ENCODE measurements around the gene TTBK2. TPM values are rescaled to one million over a fixed set of nuclear protein-coding genes. Genes with fewer than 3 reads are reported as not detected.

Gene TTBK2
- total RNA-seq, 1 experiment from 2014 or later: 10.6 TPM

DNA sequence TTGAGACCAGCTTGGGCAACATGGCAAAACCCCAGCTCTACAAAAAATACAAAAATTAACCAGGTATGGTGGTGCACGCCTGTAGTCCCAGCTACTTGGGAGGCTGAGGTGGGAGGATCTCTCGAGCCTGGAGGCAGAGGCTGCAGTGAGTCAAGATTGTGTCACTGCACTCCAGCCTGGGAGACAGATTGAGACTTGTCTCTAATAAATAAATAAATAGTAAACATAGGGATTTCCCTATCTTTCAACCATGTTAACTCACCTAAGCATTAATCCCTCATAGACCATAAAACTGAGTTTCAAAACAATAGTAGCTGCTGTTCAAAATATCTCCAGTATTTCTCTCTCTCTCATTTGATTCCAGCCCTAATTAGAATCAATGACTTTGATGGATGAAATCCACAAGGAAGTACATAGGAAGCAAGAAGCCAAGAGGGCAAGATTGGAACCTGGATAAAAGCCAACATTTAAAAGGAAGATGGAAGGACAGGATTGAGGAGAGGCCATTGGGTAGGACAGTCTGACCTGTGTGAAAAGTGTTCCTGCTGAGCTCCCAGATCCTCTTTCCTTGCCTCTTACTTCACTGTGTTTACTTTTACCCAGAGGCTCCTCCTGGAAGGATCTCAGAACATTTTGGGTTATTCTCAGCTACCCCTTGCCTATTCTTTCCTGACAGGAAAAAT is 12.4 kb upstream of the TTBK2 start:
- H4K20me1 ChIP-seq (ENCODE audit: insufficient read depth): no peaks in the 10 kb centered on the region
- no peak for DNase-seq (ENCODE audit: low read depth, low spot score)
- no peak overlapping the region for H3K27ac ChIP-seq (ENCODE audit: low read depth, low read length)
- H3K4me3 ChIP-seq (replicated peaks in 1 of 2; ENCODE audit: low read depth in 1 of 2, low read length in 2 of 2): no peak overlapping the region
- ATAC-seq: no peak
- BruUV-seq (replicated peaks): no TSS peak
- no peaks in the 10 kb centered on the region for H3K27me3 ChIP-seq (ENCODE audit: insufficient read depth, low read length)
- TF ChIP-seq POLR2AphosphoS5 (IDR thresholded peaks at IDR 0.05; ENCODE audit: low read depth, low read length) (no peak), EZH2 (IDR thresholded peaks at IDR 0.05) (no peak), ELF1 (IDR thresholded peaks at IDR 0.05; ENCODE audit: borderline replicate concordance, low read depth) (no peak), SIN3A (IDR thresholded peaks at IDR 0.05; ENCODE audit: low read depth) (no peak), FOSL1 (IDR thresholded peaks at IDR 0.05; ENCODE audit: low read depth) (no peak), JUND (IDR thresholded peaks at IDR 0.05) (no peak), YY1 (IDR thresholded peaks at IDR 0.05; ENCODE audit: extremely low read depth, insufficient replicate concordance, low read depth, low read length) (no peak), EZH2phosphoT487 (IDR thresholded peaks at IDR 0.05; ENCODE audit: borderline replicate concordance) (no peak), TCF7L2 (IDR thresholded peaks at IDR 0.05; ENCODE audit: borderline replicate concordance, extremely low read depth, insufficient read depth, insufficient read length) (no peak), SP1 (IDR thresholded peaks at IDR 0.05; ENCODE audit: low read depth) (no peak), ZFX (IDR thresholded peaks at IDR 0.05) (no peak)
- TF ChIP-seq, protein P1, sequence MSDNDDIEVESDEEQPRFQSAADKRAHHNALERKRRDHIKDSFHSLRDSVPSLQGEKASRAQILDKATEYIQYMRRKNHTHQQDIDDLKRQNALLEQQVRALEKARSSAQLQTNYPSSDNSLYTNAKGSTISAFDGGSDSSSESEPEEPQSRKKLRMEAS (IDR thresholded peaks at IDR 0.05): no peak
- TF ChIP-seq, protein P2, sequence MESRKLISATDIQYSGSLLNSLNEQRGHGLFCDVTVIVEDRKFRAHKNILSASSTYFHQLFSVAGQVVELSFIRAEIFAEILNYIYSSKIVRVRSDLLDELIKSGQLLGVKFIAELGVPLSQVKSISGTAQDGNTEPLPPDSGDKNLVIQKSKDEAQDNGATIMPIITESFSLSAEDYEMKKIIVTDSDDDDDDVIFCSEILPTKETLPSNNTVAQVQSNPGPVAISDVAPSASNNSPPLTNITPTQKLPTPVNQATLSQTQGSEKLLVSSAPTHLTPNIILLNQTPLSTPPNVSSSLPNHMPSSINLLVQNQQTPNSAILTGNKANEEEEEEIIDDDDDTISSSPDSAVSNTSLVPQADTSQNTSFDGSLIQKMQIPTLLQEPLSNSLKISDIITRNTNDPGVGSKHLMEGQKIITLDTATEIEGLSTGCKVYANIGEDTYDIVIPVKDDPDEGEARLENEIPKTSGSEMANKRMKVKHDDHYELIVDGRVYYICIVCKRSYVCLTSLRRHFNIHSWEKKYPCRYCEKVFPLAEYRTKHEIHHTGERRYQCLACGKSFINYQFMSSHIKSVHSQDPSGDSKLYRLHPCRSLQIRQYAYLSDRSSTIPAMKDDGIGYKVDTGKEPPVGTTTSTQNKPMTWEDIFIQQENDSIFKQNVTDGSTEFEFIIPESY (IDR thresholded peaks at IDR 0.05; ENCODE audit: extremely low read depth, insufficient replicate concordance, low read length): no peak
- no peaks in the 10 kb centered on the region for H3K9me2 ChIP-seq (ENCODE audit: insufficient read depth)
- no peak overlapping the region for H3K4me2 ChIP-seq (ENCODE audit: low read length)
- CTCF ChIA-PET: no interaction called here
- H3K36me3 ChIP-seq (ENCODE audit: control insufficient read depth in 1 of 2, insufficient read depth in 2 of 2, low read length in 2 of 2): no peaks in the 10 kb centered on the region
- POLR2A ChIA-PET: interaction anchor here (0.8 kb wide), 1 partner anchor 15 kb away, joined by 3 read pairs; no protein-coding TSS in a partner anchor
- H2AFZ ChIP-seq (ENCODE audit: low read depth, low read length, poor library complexity, severe bottlenecking): no peak overlapping the region
- no peaks in the 10 kb centered on the region for H3K4me1 ChIP-seq (ENCODE audit: control insufficient read depth in 1 of 2, insufficient read depth in 2 of 2, low read length in 2 of 2)
- H3K79me2 ChIP-seq (ENCODE audit: insufficient read depth, low read length): no peaks in the 10 kb centered on the region
- no peak overlapping the region for H3K9ac ChIP-seq (ENCODE audit: low read length)
- RAD21 ChIA-PET (ENCODE audit: low non-redundant PET in 1 of 2, low total read pairs in 2 of 2, uncharacterized antibody in 2 of 2, unreplicated experiment in 2 of 2): no interaction called here
- intact Hi-C loops (cut with micrococcal nuclease): no loop called here
- H3K9me3 ChIP-seq (ENCODE audit: control insufficient read depth in 1 of 2, insufficient read depth in 1 of 2, low read depth in 1 of 2, low read length in 2 of 2): no peaks in the 10 kb centered on the region
